HG03159 (cell line): Measurements from ENCODE around the gene TDRD9.

ENCODE experiments used
- ATAC-seq: cut with Tn5 transposase; IDR thresholded peaks from one replicate; pipeline ENCODE4 v1.9.1; 2021; ENCODE audit warnings: mild to moderate bottlenecking, moderate library complexity; ENCODE audit not compliant: unreplicated experiment

TDRD9 gene

DNA sequence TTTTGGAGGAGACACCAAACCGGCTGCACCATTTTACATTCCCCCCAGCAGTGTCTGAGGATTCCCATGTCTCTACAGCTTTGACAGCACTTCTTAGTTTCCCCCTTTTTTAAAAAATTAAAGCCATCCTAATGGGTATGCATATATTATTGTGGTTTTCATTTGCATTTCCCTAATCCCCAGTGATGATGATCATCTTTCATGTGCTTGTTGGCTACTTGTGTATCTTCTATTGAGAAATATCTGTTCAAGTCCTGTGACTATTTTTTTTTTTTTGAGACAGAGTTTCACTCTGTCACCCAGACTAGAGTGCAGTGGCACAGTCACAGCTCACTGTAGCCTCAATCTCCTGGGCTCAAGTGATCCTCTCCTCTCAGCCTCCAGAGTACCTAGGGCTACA, 134.0 kb downstream of the TDRD9 start:
- ATAC-seq = no peak

DNA sequence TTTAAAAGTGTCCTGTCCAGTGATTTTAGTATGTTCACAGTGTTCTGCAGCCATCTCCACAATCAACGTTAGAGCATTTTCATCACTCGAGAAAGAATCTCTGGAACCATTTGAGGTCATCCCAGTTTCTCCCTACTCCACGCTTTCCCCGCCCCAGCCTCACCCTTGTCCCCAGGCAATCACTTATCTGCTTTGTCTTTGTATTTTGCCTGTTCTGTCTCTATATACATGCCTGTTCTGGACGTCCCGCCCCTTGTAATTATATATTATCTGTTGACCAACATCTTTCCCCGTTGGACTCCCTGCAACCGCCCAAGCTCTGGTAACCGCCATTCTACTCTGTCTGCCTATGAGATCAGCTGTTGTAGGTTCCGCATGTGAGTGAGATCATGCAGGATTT, 135.7 kb downstream of the TDRD9 start:
- no peak for ATAC-seq

- no peak for ATAC-seq
Measured at GRCh38 chr14:104066279-104066678, 138.0 kb downstream of the TDRD9 start.

DNA sequence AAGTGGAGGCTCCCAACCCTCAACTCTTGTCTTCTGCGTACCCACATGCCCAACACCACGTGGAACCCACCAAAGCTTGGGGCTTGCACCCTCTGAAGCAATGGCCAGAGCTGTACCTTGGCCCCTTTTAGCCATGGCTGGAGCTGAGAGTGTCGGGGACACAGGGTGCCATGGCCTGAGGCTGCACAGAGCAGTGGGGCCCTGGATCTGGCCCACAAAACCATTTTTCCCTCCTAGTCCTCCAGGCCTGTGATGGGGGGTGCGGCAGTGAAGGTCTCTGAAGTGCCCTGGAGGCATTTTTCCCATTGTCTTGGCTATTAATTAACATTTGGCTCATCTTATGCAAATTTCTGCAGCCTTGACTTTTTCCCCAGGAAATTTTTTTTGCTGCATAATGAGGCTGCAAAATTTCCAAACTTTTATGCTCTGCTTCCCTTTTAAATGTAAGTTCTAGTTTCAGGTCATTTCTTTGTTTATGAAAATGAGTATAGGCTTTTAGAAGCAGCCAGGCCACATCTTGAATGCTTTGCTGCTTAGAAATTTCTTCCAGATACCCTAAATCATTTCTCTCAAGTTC, 138.6 kb downstream of the TDRD9 start:
- no peak for ATAC-seq

- ATAC-seq = no peak
Measured at GRCh38 chr14:104069541-104069940, 141.3 kb downstream of the TDRD9 start.

DNA sequence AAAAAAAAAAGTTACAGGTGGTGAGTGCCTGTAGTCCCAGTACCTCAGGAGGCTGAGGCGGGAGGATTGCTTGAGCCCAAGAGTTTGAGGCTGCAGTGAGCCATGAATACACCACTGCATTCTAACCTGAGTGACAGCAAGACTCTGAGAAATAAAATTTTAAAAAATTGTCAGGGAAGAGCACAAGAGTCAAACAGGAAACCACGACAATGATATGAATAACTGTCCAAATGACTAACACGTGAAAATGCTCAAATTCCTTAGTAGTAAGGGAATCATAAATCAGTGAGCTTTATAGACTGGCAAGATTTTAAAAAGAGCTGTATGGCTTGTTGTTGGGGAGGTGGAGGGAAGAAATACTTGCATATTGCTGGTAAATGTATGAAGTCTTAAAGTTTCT, 144.3 kb downstream of the TDRD9 start:
- ATAC-seq = no peak

GRCh38 chr14:104073764-104074163, 145.5 kb downstream of the TDRD9 start:
- ATAC-seq = no peak

DNA sequence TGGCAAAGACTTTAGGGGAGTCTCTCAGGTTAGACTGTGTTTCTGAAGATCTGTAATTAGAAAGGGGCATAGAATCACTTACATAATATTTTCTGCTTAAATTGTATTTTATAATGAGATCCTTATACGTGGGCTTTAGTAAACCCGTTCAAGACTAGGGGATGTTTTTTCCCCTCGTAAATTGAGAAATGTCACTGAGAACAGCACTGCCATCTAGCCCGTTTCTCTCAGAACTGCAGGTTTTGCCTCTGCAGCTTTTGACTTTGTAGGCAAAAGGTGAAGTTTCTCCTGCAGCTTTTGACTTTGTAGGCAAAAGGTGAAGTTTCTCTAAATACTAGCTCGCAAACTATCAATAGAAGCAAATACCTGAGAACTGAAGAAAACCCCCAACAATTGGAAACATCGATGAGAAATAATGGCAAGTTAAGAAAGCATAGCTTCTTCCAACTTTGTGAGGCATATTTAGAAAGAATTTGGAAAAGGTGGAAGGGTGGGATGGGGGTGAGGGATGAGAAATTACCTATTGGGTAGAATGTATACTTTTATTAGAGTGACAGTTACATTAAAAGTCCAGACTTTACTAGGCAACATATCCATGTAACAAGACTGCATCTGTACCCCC, 147.4 kb downstream of the TDRD9 start:
- no peak for ATAC-seq

DNA sequence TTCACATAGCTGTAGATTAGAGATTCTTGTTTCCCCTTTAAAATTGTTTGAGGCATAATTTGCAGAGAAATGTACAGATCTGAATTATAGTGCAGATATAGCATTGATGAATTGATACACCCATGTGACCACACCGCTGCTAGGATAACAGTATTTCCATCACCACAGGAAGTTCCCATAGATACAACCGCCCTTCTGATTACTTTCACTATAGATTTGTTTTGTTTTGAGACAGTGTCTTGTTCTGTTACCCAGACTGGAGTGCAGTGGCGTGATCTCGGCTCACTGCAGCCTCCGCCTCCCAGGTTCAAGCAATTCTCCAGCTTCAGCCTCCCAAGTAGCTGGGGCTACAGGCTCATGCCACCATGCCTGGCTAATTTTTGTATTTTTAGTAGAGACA, 148.5 kb downstream of the TDRD9 start:
- ATAC-seq = no peak

- ATAC-seq = peak; percentile 90
Measured at GRCh38 chr14:104078031-104078455, 149.8 kb downstream of the TDRD9 start.

GRCh38 chr14:104080376-104081260, 152.4 kb downstream of the TDRD9 start:
- ATAC-seq = no peak

- ATAC-seq = no peak
Measured at GRCh38 chr14:104081261-104081835, 153.1 kb downstream of the TDRD9 start.

DNA sequence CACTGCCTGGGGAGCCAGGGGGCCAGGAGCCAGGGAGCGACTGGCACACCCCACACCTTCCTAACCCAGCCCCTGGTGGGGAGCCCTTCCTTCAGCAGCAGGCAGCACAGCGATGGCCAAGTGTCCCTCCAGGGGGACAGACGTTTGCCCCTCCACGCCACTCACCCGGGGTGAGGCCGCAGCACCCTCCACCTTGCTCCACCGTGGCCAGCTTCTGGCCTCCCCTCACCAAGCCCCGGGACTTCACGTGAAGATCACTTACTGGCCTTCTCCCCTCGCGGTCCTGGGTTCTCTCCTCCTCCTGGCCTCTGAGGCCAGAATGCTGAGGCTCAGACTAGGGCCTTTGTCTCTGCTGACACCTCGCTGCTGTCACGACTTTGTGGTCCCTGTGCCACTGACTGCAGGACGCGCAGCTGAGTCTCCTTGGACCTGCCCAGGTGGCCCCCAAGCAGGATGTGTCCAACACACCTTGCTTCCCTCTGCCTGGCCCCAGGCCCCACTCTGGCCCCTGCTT, 153.8 kb downstream of the TDRD9 start:
- no peak for ATAC-seq

DNA sequence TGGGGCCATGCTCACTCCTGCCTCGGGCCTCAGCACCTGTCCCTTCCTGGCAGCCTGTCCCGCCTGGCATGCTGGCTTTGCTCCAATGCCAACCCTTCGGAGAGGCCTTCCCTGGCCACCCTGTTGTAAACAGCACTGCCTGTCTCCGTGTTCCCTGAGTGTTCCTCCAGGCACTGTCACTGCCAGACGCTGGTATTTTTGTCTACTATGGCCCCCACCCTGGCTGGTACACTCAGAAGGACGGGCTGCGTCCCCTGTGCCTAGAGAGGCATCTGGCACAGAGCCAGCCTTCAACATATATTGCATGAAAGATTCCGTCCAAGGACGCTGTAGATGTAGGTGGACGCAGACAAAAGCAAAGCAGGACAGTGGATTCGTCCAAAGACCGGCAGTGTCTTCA, 154.6 kb downstream of the TDRD9 start:
- ATAC-seq = no peak

GRCh38 chr14:104084251-104085002, 156.2 kb downstream of the TDRD9 start:
- ATAC-seq = no peak

DNA sequence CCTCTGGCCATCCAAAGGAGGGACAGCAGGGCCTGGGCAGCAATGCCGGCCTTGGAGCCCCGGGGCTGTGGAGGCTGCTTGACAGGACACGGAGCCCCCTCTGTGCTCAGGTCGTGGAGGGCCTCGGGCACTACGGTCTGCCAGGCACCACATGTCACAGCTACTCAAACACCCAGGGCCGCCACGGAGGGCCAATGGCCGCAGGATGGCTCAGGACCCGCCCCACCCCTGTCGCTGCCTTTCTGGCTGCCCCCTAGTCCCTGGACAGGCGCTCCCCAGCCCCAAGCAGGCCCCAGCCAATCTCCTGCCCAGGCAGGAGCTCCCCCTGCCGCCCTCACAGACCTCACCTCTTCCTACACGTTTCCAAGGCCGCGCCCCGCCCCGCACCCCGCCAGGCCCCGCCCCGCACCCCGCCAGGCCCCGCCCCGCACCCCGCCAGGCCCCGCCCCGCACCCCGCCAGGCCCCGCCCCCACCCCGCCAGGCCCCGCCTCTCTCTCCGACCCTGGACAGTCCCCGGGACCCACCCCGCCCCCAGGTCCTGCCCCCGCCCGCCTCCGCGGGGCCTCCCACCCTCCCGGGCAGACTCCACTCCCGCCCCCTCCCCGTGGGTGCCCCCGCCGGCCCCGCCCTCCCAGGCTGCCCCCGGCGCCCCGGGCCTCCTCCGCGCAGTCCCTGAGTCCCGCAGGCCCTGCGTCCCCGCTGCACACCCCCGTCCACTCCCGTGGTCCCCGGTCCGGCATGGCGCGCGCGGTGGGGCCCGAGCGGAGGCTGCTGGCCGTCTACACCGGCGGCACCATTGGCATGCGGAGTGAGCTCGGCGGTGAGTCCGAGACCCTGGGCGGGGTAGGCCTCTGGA, 157.0 kb downstream of the TDRD9 start, which contains the start of gene ASPG:
TSS of gene ASPG (plus strand) at position 669 of the 857 bp plus-strand sequence. CDS start at position 740, 71 bp downstream.
- no peak for ATAC-seq

DNA sequence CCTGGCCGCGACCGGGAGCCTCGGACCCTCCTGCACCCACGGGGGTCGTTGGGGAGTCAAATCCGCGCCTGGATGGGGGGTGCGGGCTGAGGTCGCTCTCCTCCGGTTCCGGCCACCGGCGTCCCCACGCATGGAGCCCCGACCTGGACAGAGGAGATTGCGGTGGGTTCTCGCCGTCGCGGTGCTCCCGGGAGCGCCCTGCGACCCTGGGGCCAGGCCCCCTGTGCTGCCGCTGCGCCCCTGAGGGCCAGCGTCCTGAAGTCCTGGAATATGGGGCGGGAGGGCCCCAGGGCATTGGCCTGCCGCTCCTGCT, 157.6 kb downstream of the TDRD9 start:
- no peak for ATAC-seq

GRCh38 chr14:104086210-104086660, 158.0 kb downstream of the TDRD9 start:
- no peak for ATAC-seq

GRCh38 chr14:104086661-104087461, 158.6 kb downstream of the TDRD9 start:
- no peak for ATAC-seq
